SH-SY5Y (cell line): Measurements from ENCODE around the gene MAGEB17.

Experiments
- GATA2 ChIP-seq: IDR thresholded peaks from 2 replicates; pipeline ENCODE4 v1.6.1; 2011; ENCODE audit warnings: mild to moderate bottlenecking, low read depth, low read length
- GATA3 ChIP-seq: IDR thresholded peaks from 2 replicates; pipeline ENCODE4 v1.6.1; 2011; ENCODE audit warnings: low read depth, mild to moderate bottlenecking, low read length, moderate library complexity

DNA sequence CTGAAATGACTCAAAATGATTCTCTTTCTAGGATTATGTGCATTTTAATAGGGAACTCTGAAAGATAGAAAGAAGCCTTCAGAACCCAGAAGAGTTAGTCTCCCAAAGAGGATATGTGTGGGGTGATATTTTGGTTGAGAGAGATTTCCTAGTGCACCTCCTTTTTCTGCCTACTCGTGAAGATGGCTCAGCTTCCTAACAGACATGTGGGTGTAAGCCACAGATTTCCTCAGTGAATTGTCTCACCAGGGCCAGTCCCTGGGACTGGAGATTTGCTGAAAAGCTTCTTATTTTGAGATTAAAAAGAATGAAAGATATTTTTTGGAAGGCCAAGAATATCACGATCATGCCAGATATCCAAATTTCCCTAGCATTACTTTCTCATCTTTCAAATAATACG, 42.8 kb downstream of the MAGEB17 start:
- no peak for TF ChIP-seq GATA2
- TF ChIP-seq GATA3, result no peak
